ENCODE results near the gene RHOT2.

DNA sequence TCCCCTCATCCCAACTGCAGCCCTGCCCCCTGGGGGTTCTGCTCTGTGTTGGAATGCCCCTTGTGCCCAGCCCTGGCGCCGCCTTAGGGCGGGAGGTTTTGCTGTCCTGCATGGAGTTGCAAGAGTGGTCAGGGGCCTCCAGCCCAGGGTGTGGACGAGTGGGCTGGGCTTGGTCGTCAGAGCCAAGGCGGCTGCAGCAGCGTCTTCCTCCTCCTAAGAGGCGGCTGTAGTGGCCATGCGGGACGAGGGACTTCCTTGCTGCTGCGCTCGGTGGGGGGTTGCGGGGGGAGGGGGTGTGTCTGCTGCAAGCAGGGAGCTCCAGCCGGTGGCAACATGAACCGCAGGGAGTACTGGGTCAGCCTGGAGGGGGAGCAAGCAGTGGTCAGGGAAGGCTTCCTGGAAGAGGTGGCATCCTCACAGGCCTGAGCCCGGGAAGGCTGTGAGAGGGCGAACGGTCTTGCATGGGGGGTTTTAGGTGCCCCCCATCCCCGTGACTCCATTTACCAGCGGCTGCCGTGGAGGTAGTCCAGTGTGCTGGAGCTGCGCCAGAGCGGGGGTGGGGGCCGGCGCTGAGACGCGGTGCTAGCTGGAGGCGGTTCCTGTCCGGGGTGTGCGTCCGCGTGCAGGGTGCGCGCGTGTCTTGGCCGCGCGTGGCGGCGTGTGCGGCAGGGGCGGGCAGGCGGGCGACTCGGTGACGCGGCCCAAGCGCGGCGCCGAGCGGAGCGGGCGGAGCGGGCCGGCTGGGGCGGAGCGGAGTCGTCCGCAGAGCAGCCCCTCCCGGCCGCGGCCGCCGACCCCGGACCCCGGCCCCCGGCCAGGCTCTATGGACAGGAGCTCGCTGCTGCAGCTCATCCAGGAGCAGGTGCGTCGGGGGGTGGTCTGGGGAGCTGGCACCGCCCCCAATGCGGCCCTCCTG, 7.3 kb downstream of the RHOT2 start, which contains the start of gene RHBDL1:
- TF ChIP-seq, protein P1, sequence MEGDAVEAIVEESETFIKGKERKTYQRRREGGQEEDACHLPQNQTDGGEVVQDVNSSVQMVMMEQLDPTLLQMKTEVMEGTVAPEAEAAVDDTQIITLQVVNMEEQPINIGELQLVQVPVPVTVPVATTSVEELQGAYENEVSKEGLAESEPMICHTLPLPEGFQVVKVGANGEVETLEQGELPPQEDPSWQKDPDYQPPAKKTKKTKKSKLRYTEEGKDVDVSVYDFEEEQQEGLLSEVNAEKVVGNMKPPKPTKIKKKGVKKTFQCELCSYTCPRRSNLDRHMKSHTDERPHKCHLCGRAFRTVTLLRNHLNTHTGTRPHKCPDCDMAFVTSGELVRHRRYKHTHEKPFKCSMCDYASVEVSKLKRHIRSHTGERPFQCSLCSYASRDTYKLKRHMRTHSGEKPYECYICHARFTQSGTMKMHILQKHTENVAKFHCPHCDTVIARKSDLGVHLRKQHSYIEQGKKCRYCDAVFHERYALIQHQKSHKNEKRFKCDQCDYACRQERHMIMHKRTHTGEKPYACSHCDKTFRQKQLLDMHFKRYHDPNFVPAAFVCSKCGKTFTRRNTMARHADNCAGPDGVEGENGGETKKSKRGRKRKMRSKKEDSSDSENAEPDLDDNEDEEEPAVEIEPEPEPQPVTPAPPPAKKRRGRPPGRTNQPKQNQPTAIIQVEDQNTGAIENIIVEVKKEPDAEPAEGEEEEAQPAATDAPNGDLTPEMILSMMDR (conservative IDR thresholded peaks at IDR 0.05; ENCODE audit: low read depth in 2 of 2): peak in 1 of 2 experiments; percentile 31; a peak in 1 of 4 replicates
- no peak for TF ChIP-seq EZH2phosphoT487 (IDR thresholded peaks at IDR 0.05; ENCODE audit: unreplicated experiment)
- TF ChIP-seq POLR2AphosphoS5 (IDR thresholded peaks at IDR 0.05; ENCODE audit: low read depth): 0 out of 2 replicates have a peak, but pooled peaks have one; percentile 16
- TF ChIP-seq, protein P2, sequence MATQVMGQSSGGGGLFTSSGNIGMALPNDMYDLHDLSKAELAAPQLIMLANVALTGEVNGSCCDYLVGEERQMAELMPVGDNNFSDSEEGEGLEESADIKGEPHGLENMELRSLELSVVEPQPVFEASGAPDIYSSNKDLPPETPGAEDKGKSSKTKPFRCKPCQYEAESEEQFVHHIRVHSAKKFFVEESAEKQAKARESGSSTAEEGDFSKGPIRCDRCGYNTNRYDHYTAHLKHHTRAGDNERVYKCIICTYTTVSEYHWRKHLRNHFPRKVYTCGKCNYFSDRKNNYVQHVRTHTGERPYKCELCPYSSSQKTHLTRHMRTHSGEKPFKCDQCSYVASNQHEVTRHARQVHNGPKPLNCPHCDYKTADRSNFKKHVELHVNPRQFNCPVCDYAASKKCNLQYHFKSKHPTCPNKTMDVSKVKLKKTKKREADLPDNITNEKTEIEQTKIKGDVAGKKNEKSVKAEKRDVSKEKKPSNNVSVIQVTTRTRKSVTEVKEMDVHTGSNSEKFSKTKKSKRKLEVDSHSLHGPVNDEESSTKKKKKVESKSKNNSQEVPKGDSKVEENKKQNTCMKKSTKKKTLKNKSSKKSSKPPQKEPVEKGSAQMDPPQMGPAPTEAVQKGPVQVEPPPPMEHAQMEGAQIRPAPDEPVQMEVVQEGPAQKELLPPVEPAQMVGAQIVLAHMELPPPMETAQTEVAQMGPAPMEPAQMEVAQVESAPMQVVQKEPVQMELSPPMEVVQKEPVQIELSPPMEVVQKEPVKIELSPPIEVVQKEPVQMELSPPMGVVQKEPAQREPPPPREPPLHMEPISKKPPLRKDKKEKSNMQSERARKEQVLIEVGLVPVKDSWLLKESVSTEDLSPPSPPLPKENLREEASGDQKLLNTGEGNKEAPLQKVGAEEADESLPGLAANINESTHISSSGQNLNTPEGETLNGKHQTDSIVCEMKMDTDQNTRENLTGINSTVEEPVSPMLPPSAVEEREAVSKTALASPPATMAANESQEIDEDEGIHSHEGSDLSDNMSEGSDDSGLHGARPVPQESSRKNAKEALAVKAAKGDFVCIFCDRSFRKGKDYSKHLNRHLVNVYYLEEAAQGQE (IDR thresholded peaks at IDR 0.05; ENCODE audit: unreplicated experiment): no peak
- TF ChIP-seq EZH2 (IDR thresholded peaks at IDR 0.05; ENCODE audit: low read depth, unreplicated experiment): no peak
- no peak for TF ChIP-seq CREB1 (CRISPR knock-in tag; IDR thresholded peaks at IDR 0.05; ENCODE audit: low read depth)
- no peak for TF ChIP-seq STAT1 (IDR thresholded peaks at IDR 0.05; ENCODE audit: unreplicated experiment)
- TF ChIP-seq ZNF331 (CRISPR knock-in tag; IDR thresholded peaks at IDR 0.05; ENCODE audit: low read depth): no peak
- no peak for TF ChIP-seq JUNB (IDR thresholded peaks at IDR 0.05; ENCODE audit: unreplicated experiment)
- TF ChIP-seq ETS1 (IDR thresholded peaks at IDR 0.05): no peak
- no peak for TF ChIP-seq ZNF114 (CRISPR knock-in tag; IDR thresholded peaks at IDR 0.05)
- TF ChIP-seq, protein P3, sequence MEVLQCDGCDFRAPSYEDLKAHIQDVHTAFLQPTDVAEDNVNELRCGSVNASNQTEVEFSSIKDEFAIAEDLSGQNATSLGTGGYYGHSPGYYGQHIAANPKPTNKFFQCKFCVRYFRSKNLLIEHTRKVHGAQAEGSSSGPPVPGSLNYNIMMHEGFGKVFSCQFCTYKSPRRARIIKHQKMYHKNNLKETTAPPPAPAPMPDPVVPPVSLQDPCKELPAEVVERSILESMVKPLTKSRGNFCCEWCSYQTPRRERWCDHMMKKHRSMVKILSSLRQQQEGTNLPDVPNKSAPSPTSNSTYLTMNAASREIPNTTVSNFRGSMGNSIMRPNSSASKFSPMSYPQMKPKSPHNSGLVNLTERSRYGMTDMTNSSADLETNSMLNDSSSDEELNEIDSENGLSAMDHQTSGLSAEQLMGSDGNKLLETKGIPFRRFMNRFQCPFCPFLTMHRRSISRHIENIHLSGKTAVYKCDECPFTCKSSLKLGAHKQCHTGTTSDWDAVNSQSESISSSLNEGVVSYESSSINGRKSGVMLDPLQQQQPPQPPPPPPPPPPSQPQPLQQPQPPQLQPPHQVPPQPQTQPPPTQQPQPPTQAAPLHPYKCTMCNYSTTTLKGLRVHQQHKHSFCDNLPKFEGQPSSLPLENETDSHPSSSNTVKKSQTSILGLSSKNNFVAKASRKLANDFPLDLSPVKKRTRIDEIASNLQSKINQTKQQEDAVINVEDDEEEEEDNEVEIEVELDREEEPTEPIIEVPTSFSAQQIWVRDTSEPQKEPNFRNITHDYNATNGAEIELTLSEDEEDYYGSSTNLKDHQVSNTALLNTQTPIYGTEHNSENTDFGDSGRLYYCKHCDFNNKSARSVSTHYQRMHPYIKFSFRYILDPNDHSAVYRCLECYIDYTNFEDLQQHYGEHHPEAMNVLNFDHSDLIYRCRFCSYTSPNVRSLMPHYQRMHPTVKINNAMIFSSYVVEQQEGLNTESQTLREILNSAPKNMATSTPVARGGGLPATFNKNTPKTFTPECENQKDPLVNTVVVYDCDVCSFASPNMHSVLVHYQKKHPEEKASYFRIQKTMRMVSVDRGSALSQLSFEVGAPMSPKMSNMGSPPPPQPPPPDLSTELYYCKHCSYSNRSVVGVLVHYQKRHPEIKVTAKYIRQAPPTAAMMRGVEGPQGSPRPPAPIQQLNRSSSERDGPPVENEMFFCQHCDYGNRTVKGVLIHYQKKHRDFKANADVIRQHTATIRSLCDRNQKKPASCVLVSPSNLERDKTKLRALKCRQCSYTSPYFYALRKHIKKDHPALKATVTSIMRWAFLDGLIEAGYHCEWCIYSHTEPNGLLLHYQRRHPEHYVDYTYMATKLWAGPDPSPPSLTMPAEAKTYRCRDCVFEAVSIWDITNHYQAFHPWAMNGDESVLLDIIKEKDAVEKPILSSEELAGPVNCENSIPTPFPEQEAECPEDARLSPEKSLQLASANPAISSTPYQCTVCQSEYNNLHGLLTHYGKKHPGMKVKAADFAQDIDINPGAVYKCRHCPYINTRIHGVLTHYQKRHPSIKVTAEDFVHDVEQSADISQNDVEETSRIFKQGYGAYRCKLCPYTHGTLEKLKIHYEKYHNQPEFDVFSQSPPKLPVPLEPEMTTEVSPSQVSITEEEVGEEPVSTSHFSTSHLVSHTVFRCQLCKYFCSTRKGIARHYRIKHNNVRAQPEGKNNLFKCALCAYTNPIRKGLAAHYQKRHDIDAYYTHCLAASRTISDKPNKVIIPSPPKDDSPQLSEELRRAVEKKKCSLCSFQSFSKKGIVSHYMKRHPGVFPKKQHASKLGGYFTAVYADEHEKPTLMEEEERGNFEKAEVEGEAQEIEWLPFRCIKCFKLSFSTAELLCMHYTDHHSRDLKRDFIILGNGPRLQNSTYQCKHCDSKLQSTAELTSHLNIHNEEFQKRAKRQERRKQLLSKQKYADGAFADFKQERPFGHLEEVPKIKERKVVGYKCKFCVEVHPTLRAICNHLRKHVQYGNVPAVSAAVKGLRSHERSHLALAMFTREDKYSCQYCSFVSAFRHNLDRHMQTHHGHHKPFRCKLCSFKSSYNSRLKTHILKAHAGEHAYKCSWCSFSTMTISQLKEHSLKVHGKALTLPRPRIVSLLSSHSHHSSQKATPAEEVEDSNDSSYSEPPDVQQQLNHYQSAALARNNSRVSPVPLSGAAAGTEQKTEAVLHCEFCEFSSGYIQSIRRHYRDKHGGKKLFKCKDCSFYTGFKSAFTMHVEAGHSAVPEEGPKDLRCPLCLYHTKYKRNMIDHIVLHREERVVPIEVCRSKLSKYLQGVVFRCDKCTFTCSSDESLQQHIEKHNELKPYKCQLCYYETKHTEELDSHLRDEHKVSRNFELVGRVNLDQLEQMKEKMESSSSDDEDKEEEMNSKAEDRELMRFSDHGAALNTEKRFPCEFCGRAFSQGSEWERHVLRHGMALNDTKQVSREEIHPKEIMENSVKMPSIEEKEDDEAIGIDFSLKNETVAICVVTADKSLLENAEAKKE (CRISPR knock-in tag; IDR thresholded peaks at IDR 0.05): no peak
- TF ChIP-seq NANOG (IDR thresholded peaks at IDR 0.05; ENCODE audit: borderline replicate concordance): no peak
